NCI-H2107 treated with DMSO at 0.1 percent for 48 hours (cell line): Measurements from ENCODE around the gene RALGPS1.

Experiments used
- DNase-seq: peaks from one replicate; lab custom pipeline; 2025; ENCODE audit not compliant: unreplicated experiment; lab: John Stamatoyannopoulos, UW

Gene RALGPS1

GRCh38 chr9:126953041-126953809 lies 38.6 kb downstream of the RALGPS1 start:
- DNase-seq, result no peak

- DNase-seq, result no peak
These were observed 41.2 kb downstream of the RALGPS1 start for GRCh38 chr9:126955811-126956210.

GRCh38 chr9:126956917-126957686 lies 42.5 kb downstream of the RALGPS1 start:
- DNase-seq, result no peak

- DNase-seq, result no peak
These were observed 43.1 kb downstream of the RALGPS1 start for GRCh38 chr9:126957687-126958053.

GRCh38 chr9:126959336-126959735 lies 44.8 kb downstream of the RALGPS1 start:
- no peak for DNase-seq

GRCh38 chr9:126959917-126960316 lies 45.3 kb downstream of the RALGPS1 start:
- no peak for DNase-seq

GRCh38 chr9:126962336-126962735 lies 47.8 kb downstream of the RALGPS1 start:
- no peak for DNase-seq

GRCh38 chr9:126965077-126965476 lies 50.5 kb downstream of the RALGPS1 start:
- no peak for DNase-seq

- no peak for DNase-seq
These were observed 51.2 kb downstream of the RALGPS1 start for GRCh38 chr9:126965541-126966428.

GRCh38 chr9:126971261-126971660 lies 56.7 kb downstream of the RALGPS1 start:
- DNase-seq, result no peak

- DNase-seq, result no peak
These were observed 59.3 kb downstream of the RALGPS1 start for GRCh38 chr9:126973651-126974529.

GRCh38 chr9:126974594-126974993 lies 60.0 kb downstream of the RALGPS1 start:
- DNase-seq, result no peak

GRCh38 chr9:126975327-126976220 lies 61.0 kb downstream of the RALGPS1 start:
- no peak for DNase-seq

- DNase-seq, result no peak
These were observed 64.9 kb downstream of the RALGPS1 start for GRCh38 chr9:126979461-126979860.

GRCh38 chr9:126980231-126980630 lies 65.6 kb downstream of the RALGPS1 start:
- no peak for DNase-seq

- DNase-seq, result no peak
These were observed 66.6 kb downstream of the RALGPS1 start for GRCh38 chr9:126981218-126981617.

GRCh38 chr9:126982215-126983002 lies 67.8 kb downstream of the RALGPS1 start:
- DNase-seq, result no peak

- no peak for DNase-seq
These were observed 69.2 kb downstream of the RALGPS1 start for GRCh38 chr9:126983767-126984166.

GRCh38 chr9:126984969-126985368 lies 70.4 kb downstream of the RALGPS1 start:
- DNase-seq, result no peak
